Muscle of back (tissue), 10 donors: Measurements from ENCODE around the gene ONECUT1. TPM values are rescaled to one million over a fixed set of nuclear protein-coding genes. Genes with fewer than 3 reads are reported as not detected.

Source experiments
- polyA plus RNA-seq, 10 donors: library from polyadenylated mRNA; unstranded; fragments of 120-200 nt; gene quantifications; one replicate each; pipeline ENCODE4 v1.2.1, GENCODE V29; 2013; ENCODE audit not compliant: insufficient read length in 10 of 10

Gene ONECUT1
- polyA plus RNA-seq, 10 donors, result not detected

Other genes starting within 250 kb of the ONECUT1 start
- 10 to 100 TPM; 58.5 to 86.1 (median 74.0) TPM for gene ARPP19, start 221.3 kb downstream of the ONECUT1 start, polyA plus RNA-seq
- 10 to 100 TPM; 15.1 to 29.0 (median 18.5) TPM for gene ATOSA, start 110.9 kb downstream of the ONECUT1 start, polyA plus RNA-seq